ENCODE measurements around the gene AVL9.

AVL9 gene

DNA sequence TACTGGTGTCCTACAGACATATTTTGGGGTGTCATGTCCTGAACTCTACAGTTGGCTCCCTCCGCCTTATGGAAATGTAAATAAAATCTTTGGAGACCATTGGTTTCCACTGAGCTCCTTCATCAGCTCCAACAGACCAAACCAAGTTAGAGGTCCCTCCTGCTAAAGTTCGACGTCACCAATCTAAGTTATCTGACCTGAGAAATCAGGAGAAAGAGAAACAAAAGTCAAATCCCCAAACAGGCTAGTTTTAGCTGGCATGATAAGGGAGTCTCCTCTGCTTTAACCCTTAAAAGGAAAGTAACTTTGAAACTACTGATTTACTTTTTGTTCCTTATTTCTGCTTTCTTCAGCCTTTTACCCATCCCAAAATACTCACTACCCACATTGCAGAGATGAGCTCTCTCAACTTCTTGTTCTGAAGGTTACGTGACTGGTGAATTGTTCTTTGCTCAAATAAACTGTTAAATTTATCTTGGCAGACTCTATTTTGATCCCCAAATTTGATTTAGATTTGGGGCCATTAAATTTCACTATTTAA lies 39.9 kb downstream of the AVL9 start:
- DNase-seq (ENCODE audit: low read depth): no peak

- no peak for DNase-seq (ENCODE audit: low read depth)
These were observed 40.7 kb downstream of the AVL9 start for GRCh38 chr7:32536016-32536415.

- no peak for DNase-seq (ENCODE audit: low read depth)
These were observed 41.3 kb downstream of the AVL9 start for GRCh38 chr7:32536585-32536984.

GRCh38 chr7:32537760-32538159 lies 42.5 kb downstream of the AVL9 start:
- no peak for DNase-seq (ENCODE audit: low read depth)

DNA sequence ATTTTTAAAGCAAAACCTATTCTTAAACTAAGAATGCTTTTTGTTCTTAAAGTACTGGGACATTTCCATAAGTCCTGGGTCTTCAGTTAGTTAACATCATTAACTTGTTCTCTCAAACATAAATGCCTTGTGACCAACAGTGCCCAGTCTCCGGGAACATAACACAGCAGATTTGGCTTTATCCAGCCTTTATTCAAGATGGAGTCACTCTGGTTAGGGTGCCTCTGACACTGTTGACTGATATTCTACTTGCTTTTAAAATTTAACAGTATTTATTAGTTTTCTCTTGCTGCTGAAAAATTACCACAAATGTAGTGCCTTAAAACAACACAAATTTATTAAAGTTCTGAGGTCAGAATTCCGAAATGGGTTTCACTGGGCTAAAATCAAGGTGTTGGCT lies 44.1 kb downstream of the AVL9 start:
- DNase-seq (ENCODE audit: low read depth): no peak

DNA sequence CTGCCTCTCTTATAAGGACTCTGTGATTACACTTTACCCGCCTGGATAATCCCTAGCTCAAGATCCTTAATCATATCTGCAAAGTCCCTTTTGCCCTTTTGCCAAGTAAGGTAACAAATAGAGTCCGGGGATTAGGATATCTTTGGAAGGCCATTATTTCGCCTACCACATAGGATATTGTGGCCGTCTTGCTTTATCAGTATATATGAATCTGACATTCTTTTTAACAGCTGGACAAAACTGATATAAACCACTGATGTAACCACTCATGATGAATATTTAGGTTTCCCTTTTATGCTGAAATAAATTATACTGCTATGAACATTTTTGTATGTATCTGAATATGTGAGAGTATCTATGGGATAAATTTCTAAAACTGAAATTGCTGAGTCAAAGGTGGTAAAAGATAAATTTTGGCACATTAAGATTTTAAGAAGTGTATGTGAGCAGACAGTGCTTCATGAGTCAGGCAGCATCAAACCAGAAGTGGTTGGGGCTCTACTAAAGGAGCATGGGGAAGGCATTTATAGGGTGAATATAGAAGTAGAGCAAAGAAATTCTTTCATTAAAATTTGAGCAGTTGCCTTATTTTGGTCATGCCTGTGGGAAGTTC lies 44.7 kb downstream of the AVL9 start:
- DNase-seq (ENCODE audit: low read depth): no peak

DNA sequence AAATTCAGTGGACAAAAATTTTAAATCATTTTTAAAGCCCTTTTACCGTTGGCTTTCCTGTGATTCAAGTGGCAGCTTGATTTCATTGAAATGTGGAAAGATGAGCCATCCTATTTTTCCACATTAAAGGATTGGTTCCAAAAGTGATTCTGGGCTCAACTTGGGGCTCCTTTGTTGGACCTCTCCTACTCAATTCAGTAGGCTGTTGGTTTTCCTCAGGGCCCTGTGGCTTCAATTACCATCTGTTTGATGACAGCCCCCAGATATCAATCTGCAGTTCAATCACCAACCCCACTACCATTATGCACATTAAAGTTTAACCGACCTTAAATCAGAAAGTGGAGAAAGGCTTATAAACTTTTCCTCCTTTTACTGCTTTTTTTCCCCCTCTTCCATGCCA lies 47.3 kb downstream of the AVL9 start:
- DNase-seq (ENCODE audit: low read depth): no peak

GRCh38 chr7:32559480-32559879 lies 64.2 kb downstream of the AVL9 start:
- DNase-seq (ENCODE audit: low read depth): no peak

DNA sequence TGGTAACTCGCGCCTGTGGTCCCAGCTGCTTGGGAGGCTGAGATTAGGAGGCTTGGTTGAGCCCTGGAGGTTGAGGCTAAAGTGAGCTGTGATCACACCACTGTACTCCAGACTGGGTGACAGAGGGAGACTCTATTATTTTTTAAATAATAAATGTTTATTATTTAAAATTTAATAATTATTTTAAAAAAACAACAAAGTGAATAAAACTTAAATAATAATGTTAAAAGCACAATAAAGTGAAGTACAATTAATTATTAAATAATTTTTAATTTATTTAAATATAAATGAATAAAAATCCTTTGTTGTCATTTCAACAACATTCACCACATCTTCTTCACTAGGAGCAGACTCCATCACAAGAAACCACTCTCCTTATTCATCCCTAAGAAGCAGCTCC lies 64.8 kb downstream of the AVL9 start:
- DNase-seq (ENCODE audit: low read depth): no peak

- DNase-seq (ENCODE audit: low read depth): no peak
These were observed 66.3 kb downstream of the AVL9 start for GRCh38 chr7:32561613-32562012.

- no peak for DNase-seq (ENCODE audit: low read depth)
These were observed 69.3 kb downstream of the AVL9 start for GRCh38 chr7:32564542-32564941.

DNA sequence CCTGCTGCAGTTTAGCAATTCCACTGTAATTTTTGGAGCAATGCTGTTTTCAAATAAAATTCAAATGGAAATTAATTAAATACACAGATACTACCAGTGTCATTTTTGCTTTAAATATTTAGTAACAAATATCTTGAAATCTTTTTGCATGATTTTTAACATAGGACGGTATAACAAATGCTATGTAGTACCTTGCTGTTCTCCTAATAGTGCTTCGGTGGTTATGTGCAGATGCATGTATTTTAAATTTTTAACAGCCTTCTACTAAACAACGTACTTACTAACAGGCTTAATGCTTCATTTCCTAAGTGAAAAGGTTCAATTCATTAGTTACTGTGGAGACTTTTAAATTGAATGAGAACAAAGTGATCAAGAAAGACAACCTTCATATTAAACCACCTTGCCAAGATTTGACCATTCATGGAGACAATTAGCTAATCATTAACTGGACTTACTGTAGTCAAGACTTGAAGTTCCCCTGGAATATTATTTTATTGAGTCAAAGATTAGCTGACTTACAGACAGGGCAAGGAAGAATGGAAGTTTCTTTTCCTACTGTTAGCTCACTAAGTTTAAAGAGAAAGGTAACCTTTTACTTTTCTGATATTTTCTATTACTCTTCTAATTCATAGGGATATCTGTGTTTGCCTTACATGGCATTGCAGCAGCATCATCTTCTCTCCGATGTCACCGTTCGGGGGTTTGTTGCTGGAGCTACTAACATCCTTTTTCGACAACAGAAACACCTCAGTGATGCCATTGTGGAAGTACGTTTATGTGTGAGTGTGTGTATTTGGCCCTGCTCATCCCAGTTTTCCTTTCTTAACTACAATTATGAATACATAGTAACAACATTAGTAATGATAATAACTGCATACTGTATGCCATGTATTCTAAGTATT lies 74.3 kb downstream of the AVL9 start:
- no peak for DNase-seq (ENCODE audit: low read depth)

DNA sequence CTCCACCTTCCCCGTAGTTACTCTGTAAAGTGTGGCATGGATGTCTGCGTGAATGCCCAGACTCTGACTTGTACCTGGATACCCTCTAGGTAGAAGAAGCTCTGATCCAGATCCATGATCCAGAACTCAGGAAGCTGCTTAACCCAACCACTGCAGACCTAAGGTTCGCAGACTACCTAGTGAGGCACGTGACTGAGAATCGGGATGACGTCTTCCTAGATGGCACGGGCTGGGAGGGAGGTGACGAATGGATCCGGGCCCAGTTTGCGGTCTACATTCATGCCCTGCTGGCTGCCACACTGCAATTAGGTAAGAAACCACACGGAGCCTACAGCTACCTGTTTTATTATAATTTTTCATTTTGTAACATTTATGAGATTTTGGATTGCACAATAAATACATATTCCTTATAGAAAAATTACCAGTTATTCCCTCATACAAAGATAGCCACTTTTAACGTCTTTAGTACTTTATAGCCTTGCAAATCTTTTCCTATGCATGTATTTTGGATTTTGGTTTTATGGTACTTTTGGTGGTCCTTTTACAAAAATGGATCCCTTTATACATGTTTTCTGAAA lies 77.9 kb downstream of the AVL9 start:
- no peak for DNase-seq (ENCODE audit: low read depth)

GRCh38 chr7:32574626-32575025 lies 79.3 kb downstream of the AVL9 start:
- no peak for DNase-seq (ENCODE audit: low read depth)

GRCh38 chr7:32577421-32577820 lies 82.1 kb downstream of the AVL9 start:
- DNase-seq (ENCODE audit: low read depth): no peak

GRCh38 chr7:32579776-32580175 lies 84.5 kb downstream of the AVL9 start:
- no peak for DNase-seq (ENCODE audit: low read depth)

DNA sequence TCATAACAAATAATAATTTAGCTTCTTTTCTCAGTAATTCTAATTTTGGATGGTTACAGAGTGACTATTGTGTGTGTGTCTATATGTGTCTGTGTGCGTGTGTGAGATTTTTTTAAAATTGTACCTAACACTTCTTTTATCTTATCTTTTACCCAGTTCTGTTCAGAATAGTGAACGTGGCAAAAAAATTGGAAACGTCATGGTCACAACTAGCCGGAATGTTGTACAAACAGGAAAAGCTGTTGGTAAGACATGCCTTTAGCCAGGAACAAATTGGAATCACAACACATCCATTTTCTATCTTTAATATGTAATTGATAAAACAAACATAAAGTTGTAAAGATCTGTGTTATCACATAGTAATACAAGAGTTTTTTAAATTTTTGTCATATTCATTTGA lies 85.4 kb downstream of the AVL9 start:
- no peak for DNase-seq (ENCODE audit: low read depth)

GRCh38 chr7:32582036-32582435 lies 86.7 kb downstream of the AVL9 start:
- DNase-seq (ENCODE audit: low read depth): no peak

DNA sequence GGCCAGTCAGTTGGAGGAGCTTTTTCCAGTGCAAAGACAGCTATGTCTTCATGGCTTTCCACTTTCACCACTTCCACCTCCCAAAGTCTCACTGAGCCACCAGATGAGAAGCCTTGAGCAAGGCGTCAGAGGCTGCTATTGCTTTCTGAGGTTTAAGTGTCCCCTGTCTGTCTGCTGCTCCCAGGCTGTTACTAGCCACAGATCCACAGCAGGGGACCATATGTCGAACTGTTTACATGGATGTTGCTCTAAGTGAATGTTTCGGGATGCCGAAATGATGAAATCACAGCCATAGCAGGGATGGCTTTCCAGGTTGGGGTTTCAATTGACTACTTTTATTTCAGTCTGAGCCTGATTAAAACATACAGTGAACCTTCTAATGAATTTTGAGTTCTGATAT lies 88.5 kb downstream of the AVL9 start:
- no peak for DNase-seq (ENCODE audit: low read depth)

DNA sequence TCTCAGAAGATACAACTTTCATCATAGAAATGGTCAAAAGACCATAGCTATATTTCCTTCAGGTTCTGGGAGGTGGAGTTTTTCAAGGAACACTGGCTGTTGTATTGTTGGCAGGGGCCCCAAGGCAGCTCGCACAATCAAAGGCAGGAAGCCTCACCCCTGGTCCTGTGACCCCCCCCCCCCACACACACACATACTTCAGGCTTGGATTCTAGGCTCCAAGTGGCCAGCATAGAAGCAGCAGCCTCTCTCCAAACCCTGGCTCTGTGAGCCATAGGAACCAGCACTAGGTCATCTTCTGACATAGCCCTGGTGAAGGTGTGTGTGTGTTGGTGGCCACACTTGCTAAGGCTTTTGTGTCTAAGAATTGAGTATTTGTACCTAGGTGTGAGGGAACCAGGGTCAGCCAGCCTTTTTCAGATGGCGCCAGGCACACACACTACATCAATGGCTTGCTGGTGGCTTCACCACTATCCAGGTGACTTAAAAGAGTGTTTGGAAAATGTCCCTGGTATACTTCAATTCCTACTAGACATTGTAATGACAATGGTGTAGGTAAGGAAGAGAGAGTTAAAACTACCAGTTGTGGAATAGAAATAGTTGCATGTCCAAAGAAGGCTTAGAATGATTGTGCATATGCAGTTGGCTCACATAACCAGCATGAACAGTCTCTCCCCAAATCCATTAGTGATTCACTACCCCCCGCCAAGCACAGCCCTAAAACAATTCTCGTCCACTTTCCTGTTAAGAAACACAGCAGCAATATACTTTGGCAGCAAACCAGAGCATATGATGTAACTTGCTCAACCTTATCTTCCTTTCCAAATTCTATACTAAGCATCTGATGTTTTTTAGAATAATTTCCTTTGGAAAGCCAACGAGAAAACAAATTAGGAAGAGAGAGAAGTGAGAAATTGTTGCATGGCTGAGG lies 91.3 kb downstream of the AVL9 start:
- no peak for DNase-seq (ENCODE audit: low read depth)

- no peak for DNase-seq (ENCODE audit: low read depth)
These were observed 92.2 kb downstream of the AVL9 start for GRCh38 chr7:32587411-32587948.

- DNase-seq (ENCODE audit: low read depth): no peak
These were observed 93.4 kb downstream of the AVL9 start for GRCh38 chr7:32588657-32589056.

Measured in T follicular helper cell (primary cell).